SIG-M5 treated with dmso at 0.1 percent for 504 hours (cell line): ENCODE measurements around the gene SCFD2.
"Not testable (repeated sequence)": the region's sequence is repeated elsewhere in the genome, so short reads cannot be mapped to it uniquely, and the experiment has no call there.

ENCODE experiments used
- DNase-seq: peaks from one replicate; lab custom pipeline; 2025; ENCODE audit not compliant: unreplicated experiment; lab: John Stamatoyannopoulos, UW

The SCFD2 gene

GRCh38 chr4:52840531-52841370 is 525.1 kb downstream of the SCFD2 start:
- DNase-seq = peak; percentile 24

- no peak for DNase-seq
Observed at GRCh38 chr4:52838729-52839586, 526.9 kb downstream of the SCFD2 start.

- DNase-seq = peak; percentile 31
Observed at GRCh38 chr4:52837716-52838558, 527.9 kb downstream of the SCFD2 start.

DNA sequence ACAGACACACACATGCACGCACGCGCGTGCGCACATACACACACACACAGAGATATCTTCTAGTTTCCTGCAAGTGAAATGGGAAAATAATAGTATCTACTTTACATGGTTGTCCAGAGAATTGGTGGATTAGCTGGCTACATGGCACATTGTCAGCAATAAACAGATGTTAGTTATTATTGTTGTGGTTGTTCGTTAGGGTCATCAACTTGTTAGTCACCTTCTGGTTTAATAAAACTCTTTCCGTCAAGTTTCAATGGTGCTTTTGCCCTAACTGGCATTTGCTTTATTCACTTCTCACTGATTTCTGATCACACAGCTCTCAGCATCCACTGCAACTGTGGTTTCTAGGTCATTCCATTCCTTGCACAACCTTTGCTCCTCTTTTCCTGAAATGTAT is 529.2 kb downstream of the SCFD2 start:
- DNase-seq = no peak

DNA sequence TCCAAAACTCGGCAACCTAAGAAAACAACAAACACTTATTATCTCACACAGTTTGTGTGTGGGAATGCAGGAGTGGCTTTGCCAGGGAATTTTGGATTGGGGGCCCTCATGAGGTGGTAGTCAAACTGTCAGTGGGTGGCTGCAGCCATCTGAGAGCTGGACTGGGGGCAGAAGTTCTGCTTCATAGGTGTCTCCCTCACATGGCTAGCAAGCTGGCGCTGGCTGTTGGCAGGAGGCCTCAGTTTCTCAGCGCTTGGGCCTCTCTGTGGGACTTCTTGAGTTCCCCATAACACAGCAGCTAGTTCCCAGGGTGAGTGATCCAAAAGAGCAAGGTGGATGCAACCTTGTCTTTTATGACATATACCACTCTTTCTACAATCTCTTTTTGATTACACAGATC is 529.7 kb downstream of the SCFD2 start:
- no peak for DNase-seq

- not testable (repeated sequence) for DNase-seq
Observed at GRCh38 chr4:52834641-52835456, 531.0 kb downstream of the SCFD2 start.

DNA sequence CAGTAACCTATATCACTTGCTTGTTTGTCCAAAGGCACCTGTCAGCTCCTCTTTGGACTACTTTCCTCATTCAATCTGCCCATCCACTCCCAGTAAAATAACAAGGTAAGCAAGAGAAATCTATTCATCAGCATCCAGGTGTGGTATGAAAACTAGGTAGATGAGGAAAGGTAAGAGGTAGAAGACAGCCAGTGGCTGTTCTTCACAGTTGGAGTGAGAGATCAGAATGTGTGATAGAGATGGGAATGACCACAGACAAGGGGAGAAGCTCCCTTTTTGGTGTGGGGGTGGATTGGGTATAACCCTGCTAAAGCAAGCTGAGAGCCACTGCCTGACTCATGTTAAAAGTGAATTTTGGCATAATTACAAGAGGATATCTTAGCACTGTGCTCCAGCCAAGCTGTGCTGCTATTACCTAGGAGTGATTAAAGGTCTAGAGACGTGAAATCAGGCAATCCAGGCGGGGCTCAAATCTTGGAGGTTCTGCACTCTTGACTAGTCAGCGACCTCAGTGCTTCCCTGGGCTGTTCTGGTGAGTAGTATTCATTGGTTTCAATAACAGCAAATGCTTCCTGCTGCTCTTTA is 531.8 kb downstream of the SCFD2 start:
- DNase-seq = no peak

GRCh38 chr4:52825460-52826090 is 540.3 kb downstream of the SCFD2 start:
- no peak for DNase-seq

- no peak for DNase-seq
Observed at GRCh38 chr4:52824603-52825459, 541.0 kb downstream of the SCFD2 start.

- no peak for DNase-seq
Observed at GRCh38 chr4:52824270-52824602, 541.6 kb downstream of the SCFD2 start.

- DNase-seq = no peak
Observed at GRCh38 chr4:52823702-52824092, 542.2 kb downstream of the SCFD2 start.
